GM18505 (cell line): ENCODE data around the gene RAB40B.
"Not testable (repeated sequence)": the region's sequence is repeated elsewhere in the genome, so short reads cannot be mapped to it uniquely, and the experiment has no call there.

Source experiments
- ATAC-seq: cut with Tn5 transposase; IDR thresholded peaks from one replicate; pipeline ENCODE4 v1.9.1; 2021; ENCODE audit not compliant: unreplicated experiment
- POLR2A ChIP-seq: IDR thresholded peaks from 4 replicates; pipeline ENCODE4 v1.6.1; 2011; ENCODE audit warnings: borderline replicate concordance; ENCODE audit not compliant: insufficient read depth, insufficient read length; ENCODE audit errors: extremely low read depth

The RAB40B gene

GRCh38 chr17:82664701-82665182, 33.8 kb downstream of the RAB40B start:
- ATAC-seq, result no peak
- no peak for TF ChIP-seq POLR2A

GRCh38 chr17:82664276-82664575, 34.3 kb downstream of the RAB40B start:
- TF ChIP-seq POLR2A, result no peak
- ATAC-seq, result no peak

- no peak for ATAC-seq
- no peak for TF ChIP-seq POLR2A
Observed at GRCh38 chr17:82663381-82664275, 34.9 kb downstream of the RAB40B start.

- no peak for TF ChIP-seq POLR2A
- no peak for ATAC-seq
Observed at GRCh38 chr17:82662711-82663261, 35.7 kb downstream of the RAB40B start.

GRCh38 chr17:82661717-82662683, 36.5 kb downstream of the RAB40B start:
- TF ChIP-seq POLR2A, result no peak
- no peak for ATAC-seq

GRCh38 chr17:82659886-82660285, 38.6 kb downstream of the RAB40B start:
- no peak for TF ChIP-seq POLR2A
- no peak for ATAC-seq

- no peak for ATAC-seq
- no peak for TF ChIP-seq POLR2A
Observed at GRCh38 chr17:82658796-82659452, 39.6 kb downstream of the RAB40B start.

- TF ChIP-seq POLR2A, result no peak
- ATAC-seq, result no peak
Observed at GRCh38 chr17:82658331-82658730, 40.2 kb downstream of the RAB40B start.

GRCh38 chr17:82657926-82658325, 40.6 kb downstream of the RAB40B start:
- no peak for TF ChIP-seq POLR2A
- no peak for ATAC-seq

GRCh38 chr17:82656266-82656665, 42.2 kb downstream of the RAB40B start:
- TF ChIP-seq POLR2A, result no peak
- ATAC-seq, result no peak

- ATAC-seq, result no peak
- TF ChIP-seq POLR2A, result no peak
Observed at GRCh38 chr17:82655523-82655922, 43.0 kb downstream of the RAB40B start.

- no peak for TF ChIP-seq POLR2A
- no peak for ATAC-seq
Observed at GRCh38 chr17:82655038-82655479, 43.4 kb downstream of the RAB40B start.

GRCh38 chr17:82654611-82655010, 43.9 kb downstream of the RAB40B start:
- ATAC-seq, result not testable (repeated sequence)
